ENCODE results near the gene DPYSL5. TPM values are rescaled to one million over a fixed set of nuclear protein-coding genes. Genes with fewer than 3 reads are reported as not detected.

Gene DPYSL5
- total and polyA plus RNA-seq, 2 donors from 2014 or later = not detected

GRCh38 chr2:26898480-26899078, 50.6 kb downstream of the DPYSL5 start:
- no peak for DNase-seq
- FAIRE-seq = no peak
- H3K4me1 ChIP-seq (ENCODE audit: control insufficient read depth in 2 of 3, insufficient read depth in 2 of 3, low read depth in 1 of 3, low read length in 3 of 3) = no peaks in the 10 kb centered on the region
- H3K27me3 ChIP-seq (ENCODE audit: control insufficient read depth, insufficient read depth, low read length) = no peaks in the 10 kb centered on the region
- no peak overlapping the region for H3K4me3 ChIP-seq (ENCODE audit: low read length in 3 of 3)
- no peak overlapping the region for H3K9ac ChIP-seq (ENCODE audit: low read length in 3 of 3)
- intact Hi-C loops (cut with DNase I) = no loop called here
- H3K9me3 ChIP-seq (ENCODE audit: control insufficient read depth in 2 of 3, insufficient read depth in 1 of 3, low read length in 3 of 3) = peaks cover 0 to 6% (median 0%) of the 10 kb centered on the region in 3 donors
- no peaks in the 10 kb centered on the region for H3K36me3 ChIP-seq (ENCODE audit: control insufficient read depth in 2 of 3, insufficient read depth in 3 of 3, low read length in 3 of 3)
- TF ChIP-seq CTCF (IDR thresholded peaks at IDR 0.05; ENCODE audit: borderline replicate concordance, extremely low read depth, insufficient read depth) = no peak
- no peak overlapping the region for H3K27ac ChIP-seq (ENCODE audit: low read depth in 2 of 2, low read length in 2 of 2)

- DNase-seq (no peak), FAIRE-seq (no peak)
- intact Hi-C loops (cut with DNase I) = no loop called here
- H3K27ac ChIP-seq (ENCODE audit: low read depth in 2 of 2, low read length in 2 of 2) = no peak overlapping the region
- no peaks in the 10 kb centered on the region for H3K36me3 ChIP-seq (ENCODE audit: control insufficient read depth in 2 of 3, insufficient read depth in 3 of 3, low read length in 3 of 3)
- peaks cover 0 to 6% (median 0%) of the 10 kb centered on the region in 3 donors for H3K9me3 ChIP-seq (ENCODE audit: control insufficient read depth in 2 of 3, insufficient read depth in 1 of 3, low read length in 3 of 3)
- no peak overlapping the region for H3K9ac ChIP-seq (ENCODE audit: low read length in 3 of 3)
- no peaks in the 10 kb centered on the region for H3K27me3 ChIP-seq (ENCODE audit: control insufficient read depth, insufficient read depth, low read length)
- no peak for TF ChIP-seq CTCF (IDR thresholded peaks at IDR 0.05; ENCODE audit: borderline replicate concordance, extremely low read depth, insufficient read depth)
- no peak overlapping the region for H3K4me3 ChIP-seq (ENCODE audit: low read length in 3 of 3)
- no peaks in the 10 kb centered on the region for H3K4me1 ChIP-seq (ENCODE audit: control insufficient read depth in 2 of 3, insufficient read depth in 2 of 3, low read depth in 1 of 3, low read length in 3 of 3)
Observed at GRCh38 chr2:26899500-26900164, 51.7 kb downstream of the DPYSL5 start.

- H3K9me3 ChIP-seq (ENCODE audit: control insufficient read depth in 2 of 3, insufficient read depth in 1 of 3, low read length in 3 of 3) = no peaks in the 10 kb centered on the region
- TF ChIP-seq CTCF (IDR thresholded peaks at IDR 0.05; ENCODE audit: borderline replicate concordance, extremely low read depth, insufficient read depth) = no peak
- no peaks in the 10 kb centered on the region for H3K27me3 ChIP-seq (ENCODE audit: control insufficient read depth, insufficient read depth, low read length)
- no peak overlapping the region for H3K27ac ChIP-seq (ENCODE audit: low read depth in 2 of 2, low read length in 2 of 2)
- intact Hi-C loops (cut with DNase I) = no loop called here
- H3K4me1 ChIP-seq (ENCODE audit: control insufficient read depth in 2 of 3, insufficient read depth in 2 of 3, low read depth in 1 of 3, low read length in 3 of 3) = no peaks in the 10 kb centered on the region
- H3K36me3 ChIP-seq (ENCODE audit: control insufficient read depth in 2 of 3, insufficient read depth in 3 of 3, low read length in 3 of 3) = no peaks in the 10 kb centered on the region
- H3K9ac ChIP-seq (ENCODE audit: low read length in 3 of 3) = no peak overlapping the region
- peak in 2 of 5 donors; percentile 20 to 21 for DNase-seq
- FAIRE-seq = no peak
- H3K4me3 ChIP-seq (ENCODE audit: low read length in 3 of 3) = no peak overlapping the region
Observed at GRCh38 chr2:26900831-26901321, 52.9 kb downstream of the DPYSL5 start.

Data from kidney (tissue), 14 donors.